SW 1271 (cell line): ENCODE measurements around the gene TMEM100.

Experiments
- DNase-seq, 2 experiments: peaks; one replicate each; lab custom pipeline; 2025; lab: John Stamatoyannopoulos, UW

Gene TMEM100

GRCh38 chr17:55722742-55723487 is at the start of gene TMEM100:
TMEM100 (minus strand) TSS chr17:55722864; CDS start chr17:55721070, 1,794 bp downstream.
- DNase-seq = no peak

GRCh38 chr17:55772086-55772485 is 49.4 kb upstream of the TMEM100 start:
- DNase-seq = no peak

- DNase-seq = peak in 1 of 2 experiments; percentile 56
Measured at GRCh38 chr17:55770196-55770870, 47.7 kb upstream of the TMEM100 start.

GRCh38 chr17:55769625-55770000 is 46.9 kb upstream of the TMEM100 start:
- DNase-seq = no peak

GRCh38 chr17:55768936-55769624 is 46.4 kb upstream of the TMEM100 start:
- DNase-seq = no peak

- no peak for DNase-seq
Measured at GRCh38 chr17:55765472-55765871, 42.8 kb upstream of the TMEM100 start.

GRCh38 chr17:55764610-55765009 is 41.9 kb upstream of the TMEM100 start:
- DNase-seq = no peak

- DNase-seq = no peak
Measured at GRCh38 chr17:55763856-55764255, 41.2 kb upstream of the TMEM100 start.

- DNase-seq = no peak
Measured at GRCh38 chr17:55762086-55762858, 39.6 kb upstream of the TMEM100 start.

GRCh38 chr17:55760643-55761355 is 38.1 kb upstream of the TMEM100 start:
- no peak for DNase-seq

GRCh38 chr17:55758171-55758570 is 35.5 kb upstream of the TMEM100 start:
- no peak for DNase-seq

- DNase-seq = no peak
Measured at GRCh38 chr17:55757659-55758058, 35.0 kb upstream of the TMEM100 start.

- DNase-seq = no peak
Measured at GRCh38 chr17:55756689-55757088, 34.0 kb upstream of the TMEM100 start.

- no peak for DNase-seq
Measured at GRCh38 chr17:55751720-55752250, 29.1 kb upstream of the TMEM100 start.

GRCh38 chr17:55750750-55751657 is 28.3 kb upstream of the TMEM100 start, which contains the start of gene PCTP:
PCTP (plus strand) TSS chr17:55751051; CDS start chr17:55751104, 53 bp downstream.
- DNase-seq = peak; percentile 84 to 89

GRCh38 chr17:55749985-55750384 is 27.3 kb upstream of the TMEM100 start:
- DNase-seq = no peak

GRCh38 chr17:55748841-55749240 is 26.2 kb upstream of the TMEM100 start:
- no peak for DNase-seq

- DNase-seq = no peak
Measured at GRCh38 chr17:55747209-55747608, 24.5 kb upstream of the TMEM100 start.

GRCh38 chr17:55746466-55746865 is 23.8 kb upstream of the TMEM100 start:
- DNase-seq = no peak

GRCh38 chr17:55745258-55745657 is 22.6 kb upstream of the TMEM100 start:
- no peak for DNase-seq
